Measurements from ENCODE around the gene FCSK.
A peak's percentile ranks its signal among the peaks of the same experiment; 100 is the strongest.

GRCh38 chr16:70523076-70523742 lies 68.8 kb downstream of the FCSK start, which contains the start of gene COG4:
- no peak for TF ChIP-seq CTCF (IDR thresholded peaks at IDR 0.05)
- no peak for TF ChIP-seq POLR2A (IDR thresholded peaks at IDR 0.05)
- TF ChIP-seq POLR2AphosphoS5 (IDR thresholded peaks at IDR 0.05; ENCODE audit: insufficient read depth in 1 of 2, low read depth in 1 of 2) = peak in 1 of 2 donors; percentile 97

Data from vagina (tissue), 2 donors.